ENCODE measurements around the gene NYAP2.

NYAP2 gene

DNA sequence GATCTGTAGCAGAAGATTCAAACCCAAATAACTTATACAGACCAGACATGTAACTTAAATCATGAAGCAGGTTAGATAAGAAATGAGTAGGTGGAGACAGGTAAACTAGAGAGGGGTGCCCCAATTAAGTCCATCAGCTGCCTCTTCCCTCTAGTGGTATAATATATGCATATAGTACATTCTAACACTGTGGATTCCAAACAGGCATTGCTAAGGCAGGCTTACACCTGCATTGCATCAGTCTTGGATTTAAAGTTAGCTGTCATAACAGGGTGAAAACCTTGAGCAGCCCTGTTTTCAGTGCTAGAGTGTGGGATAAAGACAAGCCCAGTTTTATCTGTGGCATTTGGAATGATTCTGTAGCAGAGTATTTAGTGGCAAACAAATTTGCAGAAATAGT lies 63.4 kb downstream of the NYAP2 start:
- H3K4me3 ChIP-seq (ENCODE audit: low read length), result no peak overlapping the region
- no peak for DNase-seq (ENCODE audit: low read depth)

DNA sequence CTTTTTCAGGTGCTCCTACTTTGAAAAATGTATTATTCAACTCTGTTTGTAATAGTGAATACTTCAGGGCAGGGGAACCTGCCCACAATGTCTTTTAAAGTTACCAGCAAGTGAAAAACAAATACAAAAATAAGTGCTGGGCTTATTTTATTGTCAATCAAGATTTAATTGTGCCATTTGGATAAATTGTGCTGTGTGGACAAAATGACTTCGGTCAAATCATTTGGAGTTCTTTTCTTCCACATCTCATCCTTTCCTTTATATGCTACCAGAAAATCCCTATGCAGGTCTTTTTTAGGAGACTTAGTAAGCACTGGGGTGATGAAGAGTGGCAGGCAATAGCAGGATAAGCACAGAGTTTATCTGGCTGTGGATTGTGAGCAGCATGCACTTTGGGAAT lies 63.9 kb downstream of the NYAP2 start:
- TF ChIP-seq, protein P1, sequence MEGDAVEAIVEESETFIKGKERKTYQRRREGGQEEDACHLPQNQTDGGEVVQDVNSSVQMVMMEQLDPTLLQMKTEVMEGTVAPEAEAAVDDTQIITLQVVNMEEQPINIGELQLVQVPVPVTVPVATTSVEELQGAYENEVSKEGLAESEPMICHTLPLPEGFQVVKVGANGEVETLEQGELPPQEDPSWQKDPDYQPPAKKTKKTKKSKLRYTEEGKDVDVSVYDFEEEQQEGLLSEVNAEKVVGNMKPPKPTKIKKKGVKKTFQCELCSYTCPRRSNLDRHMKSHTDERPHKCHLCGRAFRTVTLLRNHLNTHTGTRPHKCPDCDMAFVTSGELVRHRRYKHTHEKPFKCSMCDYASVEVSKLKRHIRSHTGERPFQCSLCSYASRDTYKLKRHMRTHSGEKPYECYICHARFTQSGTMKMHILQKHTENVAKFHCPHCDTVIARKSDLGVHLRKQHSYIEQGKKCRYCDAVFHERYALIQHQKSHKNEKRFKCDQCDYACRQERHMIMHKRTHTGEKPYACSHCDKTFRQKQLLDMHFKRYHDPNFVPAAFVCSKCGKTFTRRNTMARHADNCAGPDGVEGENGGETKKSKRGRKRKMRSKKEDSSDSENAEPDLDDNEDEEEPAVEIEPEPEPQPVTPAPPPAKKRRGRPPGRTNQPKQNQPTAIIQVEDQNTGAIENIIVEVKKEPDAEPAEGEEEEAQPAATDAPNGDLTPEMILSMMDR (IDR thresholded peaks at IDR 0.05; ENCODE audit: insufficient read depth, low read depth, low read length, missing control alignments), result no peak
- no peak for DNase-seq (ENCODE audit: low read depth)
- H3K4me3 ChIP-seq (ENCODE audit: low read length), result no peak overlapping the region

More for the DNA sequence above, 63.4 kb downstream of the NYAP2 start:
- TF ChIP-seq, protein P1 (IDR thresholded peaks at IDR 0.05; ENCODE audit: insufficient read depth, low read depth, low read length, missing control alignments), result no peak

DNA sequence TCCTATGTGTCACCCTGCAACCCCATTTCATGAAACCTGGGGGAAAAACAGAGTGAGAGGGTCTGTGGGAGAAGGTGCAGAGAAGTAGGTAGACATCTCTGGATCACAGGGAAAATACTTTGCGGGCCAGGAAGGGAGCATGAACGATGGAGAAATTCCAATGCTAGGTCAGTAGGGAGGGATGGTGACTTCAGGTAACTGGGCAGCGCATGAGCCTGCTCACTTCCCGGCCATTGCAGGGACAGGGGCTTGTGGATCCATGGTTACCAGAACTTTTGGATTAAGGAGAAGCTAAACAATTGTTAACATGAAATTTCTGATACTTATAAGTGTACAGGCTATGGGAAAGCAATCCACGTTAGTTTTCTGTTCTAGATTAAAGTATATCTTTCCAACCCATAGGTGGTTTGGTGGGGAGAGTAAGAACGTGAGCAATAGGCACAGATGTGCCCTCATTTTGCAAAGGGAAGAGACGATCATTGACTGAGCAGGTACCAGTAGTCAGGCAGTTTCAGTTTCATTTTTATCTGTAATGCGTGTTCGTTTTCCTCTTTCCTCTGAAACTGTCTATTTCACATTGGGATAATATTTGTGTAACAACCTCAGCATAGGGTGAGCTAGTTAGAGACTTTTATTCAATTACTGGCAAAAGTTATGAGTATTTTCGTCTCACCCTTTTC lies 65.0 kb downstream of the NYAP2 start:
- no peak overlapping the region for H3K4me3 ChIP-seq (ENCODE audit: low read length)
- TF ChIP-seq, protein P1 (IDR thresholded peaks at IDR 0.05; ENCODE audit: insufficient read depth, low read depth, low read length, missing control alignments), result no peak
- no peak for DNase-seq (ENCODE audit: low read depth)

DNA sequence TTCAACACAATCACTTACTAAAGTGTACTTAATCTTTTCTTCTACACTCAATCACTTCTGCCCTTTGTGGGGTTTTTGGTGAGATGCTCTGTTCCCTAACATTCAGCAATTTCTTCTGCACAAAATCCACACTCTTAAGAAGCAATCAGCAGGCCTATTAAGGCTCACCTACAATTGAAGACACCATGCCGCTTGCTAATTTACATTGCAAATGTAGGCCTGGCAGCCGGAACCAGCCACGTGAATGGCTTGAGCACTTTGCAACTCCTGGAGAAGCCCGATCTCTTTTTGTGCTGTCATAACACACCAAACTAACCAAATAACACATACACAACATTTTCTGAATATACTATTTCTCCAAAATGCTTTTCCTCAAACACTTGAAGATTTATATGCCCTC lies 66.3 kb downstream of the NYAP2 start:
- TF ChIP-seq, protein P1 (IDR thresholded peaks at IDR 0.05; ENCODE audit: insufficient read depth, low read depth, low read length, missing control alignments), result no peak
- no peak for DNase-seq (ENCODE audit: low read depth)

DNA sequence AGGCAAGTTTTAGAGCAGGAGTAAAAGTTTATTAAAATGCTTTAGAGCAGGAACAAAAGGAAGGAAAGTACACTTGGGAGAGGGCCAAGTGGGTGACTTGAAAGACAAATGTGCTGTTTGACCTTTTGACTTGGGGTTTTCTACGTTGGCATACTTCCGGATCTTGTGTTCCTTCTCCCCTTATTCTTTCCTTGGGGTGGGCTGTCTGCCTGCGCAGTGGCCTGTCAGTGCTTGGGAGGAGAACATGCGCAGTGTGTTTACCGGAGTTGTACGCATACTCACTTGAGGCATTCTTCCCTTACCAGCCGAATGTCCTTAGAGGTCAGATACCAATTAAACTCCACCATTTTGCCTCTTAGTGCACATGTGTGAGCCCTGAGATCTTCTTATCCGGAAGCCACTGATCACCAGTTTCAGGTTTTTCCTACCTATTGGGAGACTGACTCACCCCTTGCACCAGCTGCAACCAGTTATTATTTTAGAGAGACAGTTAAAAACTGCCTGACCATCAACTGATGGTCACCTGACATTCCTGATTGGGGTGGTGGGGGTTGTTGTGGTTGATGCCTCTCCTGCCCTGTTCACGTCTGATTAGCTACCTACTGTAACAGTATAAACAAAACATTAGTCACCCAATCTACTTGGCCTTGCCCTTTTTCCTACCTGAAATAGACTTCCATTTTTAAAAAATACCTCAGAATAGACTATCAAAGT lies 67.5 kb downstream of the NYAP2 start:
- TF ChIP-seq, protein P1 (IDR thresholded peaks at IDR 0.05; ENCODE audit: insufficient read depth, low read depth, low read length, missing control alignments), result no peak

More for the DNA sequence above, 66.3 kb downstream of the NYAP2 start:
- no peak overlapping the region for H3K4me3 ChIP-seq (ENCODE audit: low read length)

DNA sequence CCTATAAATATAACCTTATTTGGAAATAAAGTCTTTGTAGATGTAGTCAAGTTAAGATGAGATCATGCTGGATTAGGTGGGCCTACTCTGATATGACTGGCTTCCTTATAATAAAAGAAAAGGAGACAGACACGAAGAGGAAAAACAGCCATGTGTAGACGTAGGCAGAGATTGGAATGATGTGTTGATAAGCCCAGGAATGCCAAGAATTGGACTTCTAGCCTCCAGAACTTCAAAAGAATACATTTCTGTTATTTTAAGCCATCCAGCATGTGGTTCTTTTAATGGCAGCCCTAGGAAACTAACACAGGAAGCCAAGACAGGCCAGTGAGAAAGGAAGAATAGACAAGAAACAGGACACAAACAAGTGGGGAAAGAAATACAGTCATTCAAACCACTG lies 68.6 kb downstream of the NYAP2 start:
- DNase-seq (ENCODE audit: low read depth), result no peak
- TF ChIP-seq, protein P1 (IDR thresholded peaks at IDR 0.05; ENCODE audit: insufficient read depth, low read depth, low read length, missing control alignments), result no peak
- no peak overlapping the region for H3K4me3 ChIP-seq (ENCODE audit: low read length)

More for the DNA sequence above, 67.5 kb downstream of the NYAP2 start:
- DNase-seq (ENCODE audit: low read depth), result peak; percentile 6
- H3K4me3 ChIP-seq (ENCODE audit: low read length), result no peak overlapping the region
